HL-60 (cell line): ENCODE data around the gene SLC4A4.

ENCODE experiments used
- DNase-seq, 2 experiments: peaks; one replicate each; pipeline ENCODE4 v3.0.0-alpha.2; 2010 to 2020; ENCODE audit warnings: low read depth in 1 of 2, low spot score in 1 of 2
- H3K27ac ChIP-seq: fragments of 250-450 bp; sonication (Bioruptor Pico); replicated peaks from 2 replicates; pipeline ENCODE4 v1.5.1; 2020; ENCODE audit warnings: mild to moderate bottlenecking, moderate library complexity
- H3K27me3 ChIP-seq: fragments of 250-450 bp; sonication (Bioruptor Pico); 2 replicates; pipeline ENCODE4 v1.5.1; 2021; ENCODE audit warnings: mild to moderate bottlenecking, moderate library complexity; ENCODE audit not compliant: insufficient read depth, poor library complexity, severe bottlenecking
- H3K4me3 ChIP-seq: replicated peaks from 2 replicates; pipeline ENCODE4 v1.5.1; 2011; ENCODE audit warnings: mild to moderate bottlenecking, control low read depth, low read length; ENCODE audit not compliant: insufficient read depth
- GABPA ChIP-seq: IDR thresholded peaks from 2 replicates; pipeline ENCODE4 v1.6.1; 2012; ENCODE audit warnings: low read depth
- POLR2AphosphoS5 ChIP-seq: IDR thresholded peaks from 2 replicates; pipeline ENCODE4 v1.6.1; 2012; ENCODE audit warnings: low read depth
- SPI1 ChIP-seq: IDR thresholded peaks from 2 replicates; pipeline ENCODE4 v1.6.1; 2012; ENCODE audit warnings: low read depth, mild to moderate bottlenecking, borderline replicate concordance
- TF ChIP-seq, protein P1 (sequence below): IDR thresholded peaks from one replicate; pipeline ENCODE4 v1.5.1; 2011; ENCODE audit warnings: low read length, control low read depth, inconsistent platforms; ENCODE audit not compliant: insufficient read depth
- TF ChIP-seq, protein P2 (sequence below): IDR thresholded peaks from 2 replicates; pipeline ENCODE4 v1.6.1; 2012; ENCODE audit warnings: low read depth; ENCODE audit not compliant: insufficient replicate concordance

Gene SLC4A4

DNA sequence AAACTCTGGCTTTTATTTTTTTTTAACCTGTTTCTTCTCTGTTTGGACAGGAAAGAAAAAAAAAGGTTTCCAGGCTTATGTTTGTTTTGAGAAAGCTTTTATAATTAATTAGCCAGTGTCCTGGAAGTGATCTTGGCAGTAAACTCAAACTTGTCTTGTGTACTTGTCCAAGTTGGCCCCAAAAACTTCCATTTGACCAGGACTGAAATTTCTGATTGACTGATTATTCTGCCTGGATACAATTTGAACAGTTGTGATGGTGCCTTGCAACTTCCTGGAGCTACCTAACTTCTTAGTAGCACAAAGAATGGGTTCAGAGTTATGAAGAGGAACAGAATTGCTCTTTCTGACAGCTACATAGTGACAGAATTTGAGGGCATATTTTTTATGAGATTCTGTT is 62.0 kb downstream of the SLC4A4 start:
- no peaks in the 10 kb centered on the region for H3K27me3 ChIP-seq
- H3K4me3 ChIP-seq, result no peak overlapping the region
- H3K27ac ChIP-seq, result no peak overlapping the region
- TF ChIP-seq, protein P1, sequence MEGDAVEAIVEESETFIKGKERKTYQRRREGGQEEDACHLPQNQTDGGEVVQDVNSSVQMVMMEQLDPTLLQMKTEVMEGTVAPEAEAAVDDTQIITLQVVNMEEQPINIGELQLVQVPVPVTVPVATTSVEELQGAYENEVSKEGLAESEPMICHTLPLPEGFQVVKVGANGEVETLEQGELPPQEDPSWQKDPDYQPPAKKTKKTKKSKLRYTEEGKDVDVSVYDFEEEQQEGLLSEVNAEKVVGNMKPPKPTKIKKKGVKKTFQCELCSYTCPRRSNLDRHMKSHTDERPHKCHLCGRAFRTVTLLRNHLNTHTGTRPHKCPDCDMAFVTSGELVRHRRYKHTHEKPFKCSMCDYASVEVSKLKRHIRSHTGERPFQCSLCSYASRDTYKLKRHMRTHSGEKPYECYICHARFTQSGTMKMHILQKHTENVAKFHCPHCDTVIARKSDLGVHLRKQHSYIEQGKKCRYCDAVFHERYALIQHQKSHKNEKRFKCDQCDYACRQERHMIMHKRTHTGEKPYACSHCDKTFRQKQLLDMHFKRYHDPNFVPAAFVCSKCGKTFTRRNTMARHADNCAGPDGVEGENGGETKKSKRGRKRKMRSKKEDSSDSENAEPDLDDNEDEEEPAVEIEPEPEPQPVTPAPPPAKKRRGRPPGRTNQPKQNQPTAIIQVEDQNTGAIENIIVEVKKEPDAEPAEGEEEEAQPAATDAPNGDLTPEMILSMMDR, result no peak
- TF ChIP-seq GABPA (no peak), POLR2AphosphoS5 (no peak), SPI1 (no peak)
- DNase-seq, result no peak

DNA sequence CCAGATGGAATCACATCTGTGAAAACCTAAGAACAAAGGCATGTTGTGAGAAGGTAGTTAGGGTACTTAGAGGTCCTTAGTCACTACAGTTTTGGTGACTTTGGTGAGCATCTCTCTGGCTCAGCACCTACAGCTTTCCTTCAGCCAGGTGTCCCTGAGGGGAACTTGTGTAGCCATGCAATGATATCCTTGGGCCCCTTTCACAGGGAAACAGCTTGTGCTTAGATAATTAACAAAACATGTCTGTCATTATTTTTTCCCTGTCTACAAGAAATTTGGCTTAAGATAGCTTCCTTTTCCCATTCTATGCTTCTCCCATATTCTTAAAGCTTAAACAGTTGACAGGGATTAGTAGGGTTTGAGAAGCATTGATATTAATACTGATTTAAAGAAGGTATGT is 63.8 kb downstream of the SLC4A4 start:
- Histone ChIP-seq H3K27ac (no peak overlapping the region), H3K4me3 (no peak overlapping the region), H3K27me3 (no peaks in the 10 kb centered on the region)
- no peak for DNase-seq
- TF ChIP-seq, protein P1, result no peak
- TF ChIP-seq, protein P2, sequence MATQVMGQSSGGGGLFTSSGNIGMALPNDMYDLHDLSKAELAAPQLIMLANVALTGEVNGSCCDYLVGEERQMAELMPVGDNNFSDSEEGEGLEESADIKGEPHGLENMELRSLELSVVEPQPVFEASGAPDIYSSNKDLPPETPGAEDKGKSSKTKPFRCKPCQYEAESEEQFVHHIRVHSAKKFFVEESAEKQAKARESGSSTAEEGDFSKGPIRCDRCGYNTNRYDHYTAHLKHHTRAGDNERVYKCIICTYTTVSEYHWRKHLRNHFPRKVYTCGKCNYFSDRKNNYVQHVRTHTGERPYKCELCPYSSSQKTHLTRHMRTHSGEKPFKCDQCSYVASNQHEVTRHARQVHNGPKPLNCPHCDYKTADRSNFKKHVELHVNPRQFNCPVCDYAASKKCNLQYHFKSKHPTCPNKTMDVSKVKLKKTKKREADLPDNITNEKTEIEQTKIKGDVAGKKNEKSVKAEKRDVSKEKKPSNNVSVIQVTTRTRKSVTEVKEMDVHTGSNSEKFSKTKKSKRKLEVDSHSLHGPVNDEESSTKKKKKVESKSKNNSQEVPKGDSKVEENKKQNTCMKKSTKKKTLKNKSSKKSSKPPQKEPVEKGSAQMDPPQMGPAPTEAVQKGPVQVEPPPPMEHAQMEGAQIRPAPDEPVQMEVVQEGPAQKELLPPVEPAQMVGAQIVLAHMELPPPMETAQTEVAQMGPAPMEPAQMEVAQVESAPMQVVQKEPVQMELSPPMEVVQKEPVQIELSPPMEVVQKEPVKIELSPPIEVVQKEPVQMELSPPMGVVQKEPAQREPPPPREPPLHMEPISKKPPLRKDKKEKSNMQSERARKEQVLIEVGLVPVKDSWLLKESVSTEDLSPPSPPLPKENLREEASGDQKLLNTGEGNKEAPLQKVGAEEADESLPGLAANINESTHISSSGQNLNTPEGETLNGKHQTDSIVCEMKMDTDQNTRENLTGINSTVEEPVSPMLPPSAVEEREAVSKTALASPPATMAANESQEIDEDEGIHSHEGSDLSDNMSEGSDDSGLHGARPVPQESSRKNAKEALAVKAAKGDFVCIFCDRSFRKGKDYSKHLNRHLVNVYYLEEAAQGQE, result no peak
- TF ChIP-seq SPI1 (no peak), GABPA (no peak)

DNA sequence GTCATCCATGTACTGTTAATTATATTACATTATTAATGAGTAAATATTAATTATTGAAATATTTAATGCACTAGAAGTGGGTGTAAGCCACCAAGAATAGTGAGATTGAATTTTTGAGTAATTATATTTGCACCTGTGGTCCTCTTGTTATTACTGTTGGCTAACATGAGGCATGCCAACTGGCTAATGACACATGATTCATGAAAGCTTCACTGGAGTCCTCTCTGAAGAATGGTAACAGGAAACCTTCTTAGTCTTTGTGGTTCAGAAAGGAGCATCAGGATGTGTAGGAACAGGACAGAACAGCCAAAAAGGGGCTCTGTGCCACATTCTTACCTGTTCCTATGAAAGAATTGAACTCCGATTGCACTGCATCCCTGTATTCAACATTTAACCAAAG is 65.2 kb downstream of the SLC4A4 start:
- Histone ChIP-seq H3K4me3 (no peak overlapping the region), H3K27ac (no peak overlapping the region), H3K27me3 (no peaks in the 10 kb centered on the region)
- DNase-seq, result no peak
- TF ChIP-seq, protein P2, result no peak
- no peak for TF ChIP-seq GABPA
- TF ChIP-seq, protein P1, result no peak
- TF ChIP-seq POLR2AphosphoS5, result no peak
- TF ChIP-seq SPI1, result no peak

DNA sequence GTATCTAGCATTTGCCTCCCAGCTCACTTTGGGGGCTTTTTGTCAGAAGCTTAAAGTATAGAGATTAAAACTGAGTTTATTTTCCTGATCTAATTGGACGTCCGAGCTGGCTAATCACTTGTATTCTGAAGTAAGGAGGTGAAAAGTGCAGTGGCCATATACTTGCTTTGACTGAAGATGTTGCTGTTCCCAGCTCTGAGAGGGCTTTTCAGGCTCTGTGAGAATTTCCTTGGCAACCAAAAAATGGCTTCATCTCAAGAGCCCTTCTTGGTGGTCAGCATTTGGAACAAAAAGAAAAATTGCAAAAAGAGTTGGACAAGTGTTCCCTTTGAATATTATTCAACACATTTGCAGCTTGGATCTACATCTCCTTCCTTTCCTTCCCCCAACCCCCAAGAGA is 67.0 kb downstream of the SLC4A4 start:
- Histone ChIP-seq H3K27me3 (no peaks in the 10 kb centered on the region), H3K4me3 (no peak overlapping the region), H3K27ac (no peak overlapping the region)
- DNase-seq, result no peak
- TF ChIP-seq, protein P2, result no peak
- no peak for TF ChIP-seq GABPA
- TF ChIP-seq SPI1, result no peak
- TF ChIP-seq POLR2AphosphoS5, result no peak
- TF ChIP-seq, protein P1, result no peak
